T1000 (cell line): ENCODE measurements around the gene TMEM9.

ENCODE experiments used
- DNase-seq: peaks from one replicate; lab custom pipeline; 2025; ENCODE audit warnings: mixed read lengths; lab: John Stamatoyannopoulos, UW

The TMEM9 gene

DNA sequence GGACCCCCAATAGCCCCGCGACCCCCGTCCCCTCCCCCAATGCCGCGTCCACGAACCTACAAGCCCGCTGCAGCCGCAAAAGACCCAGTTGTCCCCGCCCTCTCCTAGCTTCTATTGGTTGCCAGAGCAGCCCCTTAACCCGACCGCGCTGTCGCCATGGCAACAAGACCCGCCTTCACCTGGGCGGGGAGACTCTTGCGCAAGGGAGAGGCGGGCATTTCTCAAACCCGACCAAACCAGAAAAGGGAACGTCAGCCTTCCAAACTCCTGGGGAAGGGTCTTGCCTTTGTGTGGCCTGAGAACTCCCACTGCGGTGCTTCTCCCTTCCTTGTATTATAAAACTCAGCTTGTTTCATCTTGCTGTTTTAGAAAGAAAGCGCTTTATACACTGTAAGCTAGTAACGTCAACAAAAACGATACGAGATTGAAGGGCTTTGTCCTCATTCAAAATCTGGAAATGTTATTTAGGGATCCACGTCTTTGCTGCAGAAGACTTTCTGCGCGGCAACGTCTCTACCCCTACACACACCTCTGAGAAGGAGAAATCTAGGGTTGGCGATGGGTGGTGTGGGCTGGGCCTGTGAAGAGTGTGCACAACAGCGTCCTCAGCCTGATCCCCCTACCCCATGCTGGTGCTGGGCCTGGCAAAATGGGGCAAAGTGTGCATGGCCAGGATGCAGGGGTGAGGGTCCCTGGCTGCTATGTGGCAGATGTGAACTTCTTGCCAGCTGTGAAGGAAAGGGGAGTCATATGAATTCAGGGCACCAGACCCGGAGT, at the start of gene TMEM9:
TSS of gene TMEM9 (minus strand) at position 86 of the 777 bp plus-strand sequence. CDS start 551 bp downstream, outside the sequence.
- DNase-seq, result peak; percentile 87

DNA sequence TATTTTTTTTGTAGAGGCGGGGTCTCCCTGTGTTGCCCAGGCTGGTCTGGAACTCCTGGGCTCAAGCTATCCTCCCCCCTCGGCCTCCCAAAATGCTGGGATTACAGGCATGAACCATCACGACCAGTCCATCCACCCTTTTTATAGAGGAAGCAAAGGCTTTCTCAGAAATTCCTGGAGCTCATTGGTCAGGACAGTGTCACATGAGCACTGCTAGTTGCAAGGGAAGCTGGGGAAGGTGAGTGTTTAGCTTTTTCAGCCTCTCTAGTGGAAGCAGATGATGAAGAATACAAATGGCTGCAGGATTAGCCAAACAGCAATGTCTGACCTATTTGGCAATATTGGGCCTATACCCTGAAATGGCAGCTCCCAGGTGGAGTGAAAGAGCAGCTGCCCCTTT, 44.3 kb upstream of the TMEM9 start:
- no peak for DNase-seq

DNA sequence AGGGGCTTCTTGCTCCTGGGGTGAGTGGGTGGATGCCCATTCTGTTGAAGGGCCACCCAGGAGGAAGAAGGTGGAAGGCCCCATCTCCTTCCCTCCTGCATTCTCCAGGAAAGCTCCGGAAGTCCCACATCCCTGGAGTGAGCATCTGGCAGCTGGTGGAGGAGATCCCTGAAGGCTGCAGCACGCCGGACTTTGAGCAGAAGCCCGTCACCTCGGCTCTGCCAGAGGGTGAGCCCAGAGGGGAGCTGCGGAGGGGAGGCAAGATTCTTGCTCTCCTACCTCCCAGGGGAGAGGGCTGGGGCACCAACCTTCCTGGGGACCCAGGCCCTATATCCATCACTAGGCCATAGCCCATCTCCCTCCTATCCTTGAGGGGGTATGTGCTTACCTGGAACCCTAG, 39.8 kb upstream of the TMEM9 start:
- DNase-seq, result no peak

DNA sequence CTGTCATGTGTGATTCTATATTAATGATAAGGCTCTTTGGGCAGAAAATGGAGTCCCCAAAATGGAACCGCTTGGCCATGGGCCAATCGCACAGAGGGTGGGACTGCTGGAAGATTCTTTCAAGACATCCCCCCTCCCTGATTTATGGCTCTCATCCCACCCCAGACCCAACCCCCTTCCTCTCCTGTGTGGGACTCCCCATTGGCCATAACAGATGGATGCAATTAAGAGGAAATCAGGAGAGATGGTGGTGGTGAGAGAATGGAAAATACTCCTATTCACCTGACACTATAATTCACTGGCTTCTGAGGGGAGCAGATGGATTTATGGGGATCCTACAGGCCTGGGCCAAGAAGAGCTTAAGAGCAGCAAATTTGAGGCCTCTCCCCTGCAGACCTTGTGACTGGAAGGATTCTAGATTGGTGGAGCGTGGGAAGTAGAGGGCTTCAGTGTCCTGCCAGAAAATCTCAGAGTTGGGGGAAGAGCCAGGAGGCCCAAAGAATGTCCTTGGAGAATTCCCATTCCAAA, 38.1 kb upstream of the TMEM9 start:
- DNase-seq, result no peak

DNA sequence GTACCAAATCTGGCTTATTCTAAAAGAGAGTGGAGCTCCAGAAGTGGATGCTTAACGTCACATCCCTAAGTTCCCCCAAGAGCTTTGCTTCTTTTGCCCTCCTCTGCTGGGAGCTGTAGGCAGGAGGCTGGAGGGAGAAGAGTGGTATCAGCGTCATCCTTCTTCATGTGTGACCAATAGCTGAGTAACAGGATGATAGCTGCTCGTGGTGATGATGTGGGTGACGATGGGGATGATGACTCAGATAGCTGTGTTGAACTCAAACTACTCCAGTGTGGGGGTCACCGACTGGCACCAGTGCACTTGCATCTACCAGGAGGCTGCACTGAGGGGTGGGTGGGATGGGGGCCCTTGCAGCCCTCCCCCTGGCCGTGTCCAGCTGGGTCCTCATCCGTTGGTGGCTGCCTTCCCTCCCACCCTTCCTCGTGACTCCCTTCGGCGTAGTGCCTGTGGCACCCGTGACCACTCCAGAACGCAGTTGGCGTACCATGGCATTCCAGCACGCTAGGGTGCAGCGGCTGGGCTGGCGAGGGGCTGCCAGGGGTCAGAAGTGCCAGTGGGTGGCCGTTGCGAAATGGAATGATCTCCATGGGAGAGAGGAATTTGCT, 37.5 kb upstream of the TMEM9 start:
- DNase-seq, result peak; percentile 37

DNA sequence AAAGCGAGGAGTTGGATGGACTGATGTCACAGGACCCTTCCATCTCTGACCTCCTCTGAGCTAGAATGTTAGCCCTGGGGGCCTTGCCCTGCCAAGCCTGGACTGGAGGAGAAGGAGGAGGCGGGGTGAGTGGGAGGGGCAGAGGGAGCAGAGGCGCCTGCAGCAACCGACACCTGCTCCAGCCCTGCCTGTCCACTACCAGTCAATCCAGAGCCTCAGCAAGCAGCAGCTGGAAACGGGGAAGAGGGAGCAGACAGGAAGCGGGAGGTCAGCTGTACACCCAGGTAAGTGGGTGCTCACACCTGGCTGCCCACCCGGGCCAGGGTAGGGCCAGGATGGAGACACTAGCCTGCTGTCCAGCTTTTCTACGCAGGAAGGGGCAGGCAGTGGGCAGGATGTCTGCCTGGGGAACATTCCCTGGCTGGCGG, 36.4 kb upstream of the TMEM9 start, which contains the start of gene IGFN1:
TSS of gene IGFN1 (plus strand) at position 201 of the 428 bp plus-strand sequence. CDS start 2,470 bp downstream, outside the sequence.
- DNase-seq, result no peak

DNA sequence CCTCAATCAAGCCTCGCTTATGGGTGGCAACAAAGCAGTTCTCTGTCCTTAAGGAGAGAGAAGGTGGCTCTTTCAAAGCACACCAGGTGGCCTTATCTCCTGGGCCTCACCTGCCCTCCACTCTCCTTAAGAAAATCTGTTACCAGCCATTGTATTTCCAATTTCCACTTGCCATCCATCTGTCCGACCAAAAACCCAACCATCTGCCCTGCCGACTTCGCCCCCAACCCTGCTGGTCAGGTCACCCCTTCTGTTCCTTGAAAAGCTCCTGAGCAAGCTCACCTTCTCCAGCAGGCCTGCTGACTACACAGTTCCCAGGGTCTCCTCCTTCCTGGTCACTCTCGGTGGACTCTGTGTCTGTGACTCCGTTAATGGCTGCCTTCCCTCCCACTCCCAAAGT, 35.7 kb upstream of the TMEM9 start:
- no peak for DNase-seq

DNA sequence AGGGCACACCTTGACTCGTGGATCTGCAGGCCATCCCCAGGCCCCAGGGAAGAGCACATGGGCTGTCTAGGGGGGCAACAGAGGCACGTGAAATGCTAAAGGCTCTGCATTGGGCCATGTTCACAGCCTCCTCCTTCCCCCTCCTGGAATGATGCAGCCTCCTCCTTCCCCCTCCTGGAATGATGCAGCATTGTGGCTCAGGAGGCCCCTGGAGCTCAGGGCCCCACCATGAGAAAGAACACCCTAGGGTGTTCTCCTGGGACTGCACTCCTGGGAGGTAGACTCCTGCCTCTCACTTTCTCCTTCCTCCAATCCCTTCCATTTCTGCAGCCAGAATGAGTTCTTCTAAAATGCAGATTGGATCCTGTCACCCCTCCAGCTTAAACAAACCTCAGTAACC, 34.8 kb upstream of the TMEM9 start:
- DNase-seq, result no peak

DNA sequence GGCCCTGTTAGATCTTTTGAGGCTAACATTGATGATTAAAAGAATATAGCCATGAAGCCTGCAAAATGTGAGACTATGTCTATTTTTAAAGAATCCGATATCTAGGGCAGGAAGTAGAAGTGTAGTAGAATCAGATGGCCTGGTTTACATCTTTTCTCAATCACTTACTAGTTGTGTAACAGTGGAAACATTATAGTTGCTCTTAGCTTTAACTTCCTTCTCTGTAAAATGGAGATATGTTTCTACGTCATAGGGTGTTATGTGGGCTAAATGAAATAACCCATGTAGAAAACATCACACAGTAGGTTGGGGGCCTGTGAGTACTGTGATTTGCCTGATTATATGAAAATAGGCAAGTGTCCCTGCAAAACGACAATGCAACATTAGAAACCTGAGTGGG, 31.9 kb upstream of the TMEM9 start:
- no peak for DNase-seq

DNA sequence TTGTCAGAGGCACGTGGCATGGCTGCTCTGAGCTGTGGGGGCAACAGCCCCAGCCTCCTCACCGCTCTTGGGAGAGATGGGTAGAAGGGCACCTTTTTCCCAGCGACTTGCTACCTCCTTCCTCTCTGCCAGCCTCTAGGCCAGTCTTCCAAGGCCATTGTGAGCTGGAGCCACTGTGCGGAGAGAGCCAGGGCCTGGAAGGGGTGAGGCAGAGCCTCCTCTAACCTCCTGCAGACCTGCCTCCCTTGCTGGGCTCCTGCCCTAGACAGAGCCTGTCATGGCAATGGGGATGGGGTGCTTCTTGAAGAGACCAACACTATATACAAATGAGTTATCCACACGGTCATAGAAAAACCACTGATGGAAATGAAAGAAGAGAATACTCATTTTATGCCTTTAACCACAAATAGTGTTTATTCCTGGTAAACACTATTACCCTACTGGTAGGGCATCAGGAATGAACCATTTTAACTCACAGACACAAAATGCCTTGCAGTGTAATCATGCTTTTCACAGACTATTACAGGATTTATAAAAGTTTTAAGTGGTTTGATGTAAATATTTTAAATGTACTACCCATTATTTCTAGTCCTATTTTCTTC, 31.4 kb upstream of the TMEM9 start:
- no peak for DNase-seq

DNA sequence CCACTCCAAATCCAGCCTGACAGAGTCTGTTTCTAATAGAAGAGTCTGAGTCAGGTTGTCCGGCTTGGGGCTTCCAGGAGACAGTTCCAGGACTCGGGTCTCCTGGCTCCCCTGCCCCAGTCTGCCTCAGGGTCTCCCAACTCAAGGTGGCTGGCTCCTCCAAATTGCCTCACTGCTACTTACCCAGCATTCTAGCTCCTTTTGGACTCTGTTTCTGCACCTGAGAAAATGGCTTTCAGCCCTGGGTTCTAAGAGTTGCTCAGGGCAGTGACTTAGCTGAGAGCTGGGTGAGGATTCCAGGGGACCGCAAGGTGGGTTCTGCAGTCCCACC, 30.8 kb upstream of the TMEM9 start:
- no peak for DNase-seq

DNA sequence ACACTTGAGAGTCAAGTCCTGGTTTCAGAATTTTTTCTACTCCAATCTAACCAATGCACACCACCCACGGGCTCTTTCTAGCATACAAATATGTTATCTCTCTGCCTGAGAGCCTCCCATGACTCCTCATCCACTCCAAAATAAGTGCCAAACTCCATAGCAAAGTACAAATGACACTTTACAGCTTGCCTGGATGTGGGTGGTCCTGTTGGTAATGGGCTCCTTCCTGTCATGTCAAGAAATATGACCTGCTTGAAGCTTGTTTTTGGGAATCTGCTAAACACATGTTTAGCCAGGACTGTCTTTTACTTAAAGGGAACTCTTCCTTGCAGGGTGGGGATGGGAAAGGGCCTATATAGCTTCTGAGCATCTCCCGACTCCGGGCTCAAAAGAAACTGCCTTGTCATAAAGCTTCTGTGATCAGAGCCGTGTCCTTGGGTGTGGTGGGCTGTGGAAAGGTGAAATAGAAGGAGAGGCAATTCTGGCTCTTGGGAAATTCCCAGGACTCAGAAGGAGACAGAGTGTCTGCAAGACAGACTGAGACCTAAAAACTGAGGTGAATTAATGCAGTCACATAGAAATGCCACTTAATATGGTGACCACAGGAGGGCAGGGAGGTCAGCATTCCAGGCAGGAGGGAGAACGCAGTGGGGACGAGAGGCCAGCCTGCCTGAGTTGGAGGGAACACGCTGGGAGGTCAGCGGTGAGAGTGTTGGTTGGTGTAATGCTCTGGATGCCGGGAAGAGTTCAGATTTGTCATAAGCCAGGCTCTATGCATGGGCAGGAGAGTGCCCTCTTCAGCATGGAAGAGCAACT, 30.2 kb upstream of the TMEM9 start:
- DNase-seq, result no peak

DNA sequence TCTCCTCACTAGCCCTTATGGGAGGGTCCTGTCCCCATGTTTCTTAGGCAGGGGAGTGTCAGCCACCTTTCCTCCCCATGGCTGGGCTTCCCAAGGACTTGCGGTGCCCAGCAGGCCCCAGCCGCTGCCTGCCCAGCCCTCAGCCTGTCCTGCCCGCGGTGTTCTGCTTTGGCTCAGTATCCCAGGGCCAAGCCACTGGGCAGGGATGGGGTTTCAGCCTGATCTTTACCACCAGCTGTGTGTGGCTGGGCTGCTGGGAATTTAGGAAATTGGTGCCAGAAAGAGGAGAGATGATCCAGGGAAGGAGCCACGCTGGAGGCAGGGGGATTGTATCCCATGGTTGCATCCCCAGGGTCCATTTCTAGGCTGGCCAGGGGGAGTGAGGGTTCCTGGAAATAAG, 29.5 kb upstream of the TMEM9 start:
- no peak for DNase-seq

DNA sequence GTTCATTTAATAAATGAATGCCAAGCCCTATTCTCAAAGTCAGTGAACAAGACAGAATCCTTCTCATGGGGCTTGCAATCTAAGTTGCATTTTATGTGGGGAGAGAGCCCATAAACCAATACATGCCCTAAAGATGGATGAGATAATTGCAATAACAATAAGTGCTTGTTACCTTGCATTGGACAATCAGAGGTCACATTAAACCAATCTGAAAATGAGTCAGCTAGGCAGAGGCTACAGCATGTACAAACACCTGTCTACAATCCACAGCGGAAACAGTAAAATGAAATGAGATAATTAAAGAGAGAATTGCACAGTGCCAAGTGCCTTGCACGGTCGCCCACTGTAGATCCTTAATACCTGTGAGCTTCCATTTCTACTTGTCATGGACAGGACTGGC, 28.9 kb upstream of the TMEM9 start:
- no peak for DNase-seq

DNA sequence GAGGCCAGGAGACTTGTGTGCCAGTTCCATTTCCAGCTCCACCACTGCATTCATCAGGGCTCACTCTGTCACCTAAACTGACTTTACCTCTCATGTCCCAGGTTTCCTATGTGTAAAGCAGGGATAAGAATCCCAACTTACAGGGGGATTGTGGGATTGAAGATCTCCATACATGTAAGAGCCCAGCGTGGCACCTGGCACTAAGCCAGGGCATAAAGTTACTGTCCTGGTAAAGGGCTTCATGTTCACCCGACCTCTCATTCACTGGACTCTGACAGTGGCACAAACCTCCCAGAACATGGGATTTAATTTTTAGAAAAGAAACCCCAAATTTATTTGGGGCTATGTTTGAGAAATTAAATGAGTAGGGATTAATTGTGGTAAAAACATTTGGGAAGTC, 27.5 kb upstream of the TMEM9 start:
- no peak for DNase-seq

DNA sequence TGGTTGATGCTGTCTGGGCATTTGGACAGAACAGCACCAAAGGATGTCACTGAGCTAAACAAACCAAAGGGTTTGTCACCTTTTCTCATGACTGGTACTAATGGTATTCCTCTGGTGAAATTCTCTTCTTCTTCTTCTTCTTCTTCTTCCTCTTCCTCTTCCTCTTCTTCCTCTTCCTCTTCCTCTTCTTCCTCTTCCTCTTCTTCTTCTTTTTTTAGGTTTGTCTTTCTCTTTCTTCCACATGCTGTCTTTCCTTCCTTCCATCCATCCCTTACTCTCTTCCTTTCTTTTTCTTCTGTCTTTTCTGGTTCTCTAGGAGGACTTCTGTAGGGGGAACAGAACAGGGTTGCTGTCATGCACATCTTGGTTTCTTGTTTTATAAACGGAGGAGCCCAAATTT, 27.0 kb upstream of the TMEM9 start:
- no peak for DNase-seq

DNA sequence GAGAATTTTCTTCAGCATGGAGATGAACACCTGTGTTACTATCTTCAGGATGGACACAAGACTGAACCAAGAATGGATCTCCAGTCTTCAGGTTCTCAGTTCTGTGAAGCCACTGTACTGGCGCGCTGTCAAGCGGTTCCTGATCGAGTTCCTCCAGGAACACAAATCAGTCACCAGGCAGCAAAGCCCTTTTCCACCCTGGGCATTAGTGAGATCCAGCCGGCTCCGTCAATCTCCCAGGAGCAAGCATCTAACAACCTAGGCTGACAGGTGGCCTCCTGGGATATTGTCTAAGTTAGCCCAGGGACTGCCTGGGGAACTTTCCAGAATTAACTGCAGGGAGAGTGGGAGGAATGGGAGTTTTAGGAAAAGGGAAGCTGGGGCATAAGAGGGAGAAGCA, 26.6 kb upstream of the TMEM9 start:
- DNase-seq, result no peak

DNA sequence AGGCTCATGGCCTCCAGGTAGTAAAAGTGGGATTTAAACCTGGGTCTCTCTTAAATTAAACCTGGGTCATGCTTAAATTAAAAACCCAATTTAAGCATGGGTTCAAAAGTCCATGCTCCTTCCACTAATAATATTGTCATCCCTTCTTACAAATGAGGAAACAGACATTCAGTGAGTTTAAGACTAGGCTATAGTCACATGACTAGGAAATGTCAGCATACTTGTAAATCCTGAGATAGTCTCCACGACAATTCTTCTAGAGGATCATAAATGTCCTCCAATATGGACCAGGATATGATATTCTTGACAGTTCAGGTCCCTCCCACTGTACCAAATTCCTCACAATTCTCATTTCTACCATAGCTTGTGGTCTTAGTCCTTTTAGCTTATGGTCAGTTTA, 25.9 kb upstream of the TMEM9 start:
- DNase-seq, result no peak

DNA sequence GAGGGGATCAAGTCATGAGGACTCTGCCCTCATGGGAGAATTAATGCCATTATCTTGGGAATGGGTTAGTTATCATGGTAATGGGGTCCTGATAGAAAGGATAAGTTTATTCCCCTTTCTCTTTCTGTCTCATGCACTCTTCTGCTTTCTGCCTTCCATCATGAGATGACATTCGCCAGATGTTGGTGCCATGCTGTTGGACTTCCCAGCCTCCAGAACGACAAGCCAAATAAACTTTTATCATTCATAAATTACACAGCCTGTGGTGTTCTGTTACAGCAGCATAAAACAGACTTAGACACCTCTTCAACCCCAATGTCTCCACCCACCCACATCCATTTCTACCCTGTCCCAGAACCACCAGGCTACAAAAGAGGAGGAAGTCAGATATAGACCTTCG, 24.4 kb upstream of the TMEM9 start:
- DNase-seq, result no peak

DNA sequence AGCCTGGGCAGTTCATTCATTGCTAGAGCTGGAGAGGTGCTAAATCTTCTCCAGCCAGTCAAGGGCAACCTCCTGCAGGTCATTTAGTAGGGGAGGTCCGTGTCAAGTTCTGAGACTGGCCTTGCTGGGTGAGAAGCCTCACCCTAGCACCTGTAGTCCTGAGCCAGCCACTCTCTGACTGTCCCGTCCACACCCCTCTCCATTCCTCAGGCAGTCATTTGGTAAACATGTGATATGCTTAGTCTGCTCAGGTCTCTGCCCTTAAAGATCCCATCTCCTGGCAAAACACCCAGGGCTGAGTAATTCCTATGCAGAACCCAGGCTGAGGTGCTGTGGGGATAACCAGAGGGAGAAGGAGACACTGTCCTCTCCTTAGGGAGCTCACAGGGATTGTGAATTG, 22.7 kb upstream of the TMEM9 start:
- no peak for DNase-seq

DNA sequence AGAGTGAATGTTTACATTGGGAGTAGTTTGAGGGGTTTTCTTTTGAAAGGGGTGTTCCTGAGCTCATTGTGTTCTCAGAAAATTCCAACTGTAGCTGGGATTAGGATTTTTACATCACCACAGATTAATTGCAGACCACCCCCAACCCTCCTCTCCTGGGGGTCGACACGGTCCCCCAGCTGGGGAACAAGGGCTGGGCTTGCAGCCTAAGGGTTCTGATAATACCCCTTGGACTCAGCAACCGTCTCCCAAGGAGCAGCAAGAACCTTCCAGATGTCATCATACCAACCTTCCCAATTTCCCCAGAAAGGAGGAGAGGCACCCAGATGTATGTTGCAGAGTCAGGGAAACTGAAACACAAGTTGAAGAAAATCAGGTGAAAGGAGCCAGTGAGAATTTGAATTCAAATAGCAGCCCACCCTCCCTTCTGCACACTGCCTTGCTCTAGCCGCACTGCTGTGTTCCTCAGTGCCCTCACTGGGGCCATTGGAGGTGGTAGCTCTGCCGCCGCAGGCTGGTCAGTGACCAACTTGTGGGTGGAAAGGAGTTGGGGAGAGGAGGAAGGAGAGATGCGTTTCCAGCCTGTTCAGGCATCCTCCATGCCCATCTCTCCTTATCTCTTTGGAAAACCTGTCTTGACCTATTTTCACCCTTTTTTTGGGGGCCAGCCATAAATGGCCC, 21.7 kb upstream of the TMEM9 start:
- no peak for DNase-seq

DNA sequence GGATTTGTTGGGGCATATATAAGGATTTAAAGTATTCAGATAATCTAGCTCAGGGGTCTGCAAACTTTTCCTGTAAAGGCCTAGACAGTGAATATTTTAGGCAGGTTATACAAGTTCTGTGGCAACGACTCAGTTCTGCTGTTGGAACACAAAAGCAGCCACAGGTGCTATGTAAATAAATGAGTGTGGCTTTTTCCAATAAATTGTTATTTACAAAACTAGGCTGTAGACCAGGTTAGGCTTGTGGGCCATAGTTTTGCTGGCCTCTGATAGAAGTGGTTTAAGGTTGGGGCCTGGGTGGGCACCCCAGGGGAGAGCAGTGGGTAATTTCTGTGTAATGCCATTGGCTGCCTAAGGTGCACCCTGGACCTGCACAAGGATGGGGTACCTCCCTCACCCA, 19.5 kb upstream of the TMEM9 start:
- DNase-seq, result no peak
